OCI-LY3 (cell line): ENCODE measurements around the gene CDK4.

ENCODE experiments used
- CTCF ChIP-seq: fragments of 200-600, 300-600 bp; sonication (generic); IDR thresholded peaks from 2 replicates; pipeline ENCODE4 v1.5.1; 2014; ENCODE audit warnings: antibody characterized with exemption, low read length, low read depth
- EZH2phosphoT487 ChIP-seq: fragments of 200-600 bp; shearing (Covaris generic); IDR thresholded peaks from 2 replicates; pipeline ENCODE4 v1.6.1; 2018; ENCODE audit warnings: antibody characterized with exemption, mixed run types, low read depth

- TF ChIP-seq CTCF, result no peak
- TF ChIP-seq EZH2phosphoT487, result no peak
Measured at GRCh38 chr12:57743769-57744168, 8.3 kb downstream of the CDK4 start.
